Mucosa of descending colon (tissue), 3 donors: ENCODE data around the gene LDHA. TPM values are rescaled to one million over a fixed set of nuclear protein-coding genes. Genes with fewer than 3 reads are reported as not detected.
"Not testable (repeated sequence)": the region's sequence is repeated elsewhere in the genome, so short reads cannot be mapped to it uniquely, and the experiment has no call there.

Experiments used
- ATAC-seq: fragments of 200-7000 bp; cut with Tn5 transposase; one replicate; pipeline ENCODE4 v1.9.1; 2020; ENCODE audit warnings: mild to moderate bottlenecking, moderate library complexity
- DNase-seq, 3 donors: peaks; one replicate each; pipeline ENCODE4 v3.0.0-alpha.2; 2020
- H3K36me3 ChIP-seq: fragments of 200-600 bp; one replicate; pipeline ENCODE4 v1.8.0; 2021; ENCODE audit warnings: low read depth, mild to moderate bottlenecking
- H3K4me1 ChIP-seq: fragments of 200-600 bp; one replicate; pipeline ENCODE4 v1.8.0; 2021; ENCODE audit warnings: low read depth, mild to moderate bottlenecking
- H3K4me3 ChIP-seq: fragments of 200-600 bp; one replicate; pipeline ENCODE4 v1.8.0; 2021; ENCODE audit warnings: mild to moderate bottlenecking
- H3K9me3 ChIP-seq: fragments of 200-600 bp; one replicate; pipeline ENCODE4 v1.8.0; 2021; ENCODE audit warnings: mild to moderate bottlenecking
- intact Hi-C, 2 donors: fragments of 100-400 bp; cut with DNase I in 1 of 2; cut with micrococcal nuclease in 1 of 2; formaldehyde crosslinking; loops; one replicate each; pipeline versions ENCODE4 v1.11.0 to v1.11.1; 2022; cut with DNase I, micrococcal nuclease
- total RNA-seq, 3 donors: library from RNA; stranded (reverse); fragmentation: NEBNext Ultra II Directional in 2 of 3; extraction: Animal tissue kit (Norgen Biotek cat#: 25700) in 2 of 3; gene quantifications; one replicate each; pipeline versions ENCODE4 v1.2.1 to v1.2.4, GENCODE V29; 2021 to 2023
- TF ChIP-seq, protein P1 (sequence below): fragments of 200-600 bp; IDR thresholded peaks from one replicate; pipeline ENCODE4 v1.8.0; 2022; ENCODE audit warnings: antibody characterized with exemption, mild to moderate bottlenecking
- donor health status: DM: no; HTN: no; CAD: no; lungs with moderate emphysema.
- donor health status: DM: no; HTN: no; CAD: no.
- donor health status: DM: no; HTN: yes; CAD: no.

The LDHA gene
- total RNA-seq, 3 donors from 2014 or later, result 453 to 504 (median 462) TPM

DNA sequence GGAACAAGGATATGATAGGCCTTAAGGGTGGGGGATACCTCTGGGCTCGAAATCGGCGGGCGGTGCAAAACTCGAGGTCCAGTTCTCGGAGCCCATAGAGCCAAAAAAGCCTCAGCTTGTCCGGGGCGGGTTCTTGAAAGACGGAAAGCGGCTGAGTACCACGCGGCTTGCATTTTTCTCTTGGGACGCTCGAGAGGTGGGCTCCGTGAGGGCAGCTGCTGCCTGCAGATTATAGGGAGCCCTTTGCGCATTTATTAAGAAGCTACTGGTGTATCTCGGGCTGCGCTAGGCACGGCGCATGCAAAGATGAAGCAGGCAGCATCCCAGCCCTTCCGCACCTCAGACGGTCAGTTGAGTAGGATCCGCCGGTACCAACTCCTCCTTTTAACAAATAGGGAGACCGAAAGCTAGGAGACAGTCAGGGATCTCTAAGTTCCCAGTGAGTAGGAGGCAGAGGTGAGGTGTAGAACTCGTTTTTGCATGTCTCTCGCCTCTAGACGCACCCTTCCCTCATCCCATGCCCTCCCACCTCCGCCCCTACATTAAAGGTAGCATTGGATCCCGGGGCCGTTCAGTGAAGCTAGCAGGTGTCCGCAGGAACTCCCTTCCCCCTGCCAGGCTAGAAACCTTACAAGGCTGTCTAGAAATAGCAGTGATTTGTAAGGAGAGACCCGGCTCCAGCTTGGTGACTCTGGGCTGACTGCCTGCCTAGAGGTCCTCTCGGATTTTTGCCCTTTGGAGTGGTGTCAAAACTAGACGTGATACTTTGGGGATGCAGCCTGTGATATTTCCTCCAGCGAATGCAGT, 768 bp downstream of the LDHA start:
- peak; percentile 46 to 65 (median 54) for DNase-seq
- Histone ChIP-seq H3K9me3 (no peaks in the 10 kb centered on the region), H3K4me3 (peak overlapping the region; percentile 83), H3K4me1 (peaks cover 7% of the 10 kb centered on the region), H3K36me3 (peaks cover 14% of the 10 kb centered on the region)
- TF ChIP-seq, protein P1, sequence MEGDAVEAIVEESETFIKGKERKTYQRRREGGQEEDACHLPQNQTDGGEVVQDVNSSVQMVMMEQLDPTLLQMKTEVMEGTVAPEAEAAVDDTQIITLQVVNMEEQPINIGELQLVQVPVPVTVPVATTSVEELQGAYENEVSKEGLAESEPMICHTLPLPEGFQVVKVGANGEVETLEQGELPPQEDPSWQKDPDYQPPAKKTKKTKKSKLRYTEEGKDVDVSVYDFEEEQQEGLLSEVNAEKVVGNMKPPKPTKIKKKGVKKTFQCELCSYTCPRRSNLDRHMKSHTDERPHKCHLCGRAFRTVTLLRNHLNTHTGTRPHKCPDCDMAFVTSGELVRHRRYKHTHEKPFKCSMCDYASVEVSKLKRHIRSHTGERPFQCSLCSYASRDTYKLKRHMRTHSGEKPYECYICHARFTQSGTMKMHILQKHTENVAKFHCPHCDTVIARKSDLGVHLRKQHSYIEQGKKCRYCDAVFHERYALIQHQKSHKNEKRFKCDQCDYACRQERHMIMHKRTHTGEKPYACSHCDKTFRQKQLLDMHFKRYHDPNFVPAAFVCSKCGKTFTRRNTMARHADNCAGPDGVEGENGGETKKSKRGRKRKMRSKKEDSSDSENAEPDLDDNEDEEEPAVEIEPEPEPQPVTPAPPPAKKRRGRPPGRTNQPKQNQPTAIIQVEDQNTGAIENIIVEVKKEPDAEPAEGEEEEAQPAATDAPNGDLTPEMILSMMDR, result no peak
- intact Hi-C loops, result loop anchor here in 1 of 2 donors (5.0 kb wide), 1 partner anchor 73 kb away; the partner anchor contains the start of genes GTF2H1 and HPS5
- peak; percentile 1 for ATAC-seq

GRCh38 chr11:18395735-18396504, 1.6 kb downstream of the LDHA start:
- ATAC-seq (peak; percentile 87), DNase-seq (peak; percentile 98 to 99 (median 99))
- intact Hi-C loops, result loop anchor here in 1 of 2 donors (5.0 kb wide), 1 partner anchor 74 kb away; the partner anchor contains the start of genes GTF2H1 and HPS5
- peaks cover 7% of the 10 kb centered on the region for H3K4me1 ChIP-seq
- peaks cover 14% of the 10 kb centered on the region for H3K36me3 ChIP-seq
- TF ChIP-seq, protein P1, result no peak
- H3K9me3 ChIP-seq, result no peaks in the 10 kb centered on the region
- H3K4me3 ChIP-seq, result peak overlapping the region; percentile 83

- intact Hi-C loops, result loop anchor here in 1 of 2 donors (5.0 kb wide), 1 partner anchor 76 kb away; the partner anchor contains the start of genes GTF2H1 and HPS5
- no peak for ATAC-seq
- DNase-seq, result no peak
- Histone ChIP-seq H3K9me3 (no peaks in the 10 kb centered on the region), H3K4me3 (no peak overlapping the region), H3K4me1 (peaks cover 7% of the 10 kb centered on the region), H3K36me3 (peaks cover 14% of the 10 kb centered on the region)
- TF ChIP-seq, protein P1, result no peak
Measured at GRCh38 chr11:18397921-18398320, 3.6 kb downstream of the LDHA start.

GRCh38 chr11:18401077-18401476, 6.7 kb downstream of the LDHA start:
- H3K36me3 ChIP-seq, result peaks cover 25% of the 10 kb centered on the region
- not testable (repeated sequence) for H3K9me3 ChIP-seq, DNase-seq, H3K4me3 ChIP-seq, ATAC-seq, H3K4me1 ChIP-seq
- intact Hi-C loops, result loop anchor here in 1 of 2 donors (10.0 kb wide), 1 partner anchor 96 kb away; no protein-coding TSS in a partner anchor

GRCh38 chr11:18404062-18404461, 9.7 kb downstream of the LDHA start:
- H3K4me3 ChIP-seq, result no peak overlapping the region
- DNase-seq (no peak), ATAC-seq (no peak)
- no peaks in the 10 kb centered on the region for H3K4me1 ChIP-seq
- intact Hi-C loops, result loop anchor here in 1 of 2 donors (10.0 kb wide), 1 partner anchor 99 kb away; no protein-coding TSS in a partner anchor
- peaks cover 30% of the 10 kb centered on the region for H3K36me3 ChIP-seq
- no peaks in the 10 kb centered on the region for H3K9me3 ChIP-seq
- TF ChIP-seq, protein P1, result no peak

DNA sequence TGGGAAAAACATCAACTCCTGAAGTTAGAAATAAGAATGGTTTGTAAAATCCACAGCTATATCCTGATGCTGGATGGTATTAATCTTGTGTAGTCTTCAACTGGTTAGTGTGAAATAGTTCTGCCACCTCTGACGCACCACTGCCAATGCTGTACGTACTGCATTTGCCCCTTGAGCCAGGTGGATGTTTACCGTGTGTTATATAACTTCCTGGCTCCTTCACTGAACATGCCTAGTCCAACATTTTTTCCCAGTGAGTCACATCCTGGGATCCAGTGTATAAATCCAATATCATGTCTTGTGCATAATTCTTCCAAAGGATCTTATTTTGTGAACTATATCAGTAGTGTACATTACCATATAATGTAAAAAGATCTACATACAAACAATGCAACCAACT, 13.0 kb downstream of the LDHA start:
- H3K36me3 ChIP-seq, result peaks cover 24% of the 10 kb centered on the region
- intact Hi-C loops, result loop anchor here in 1 of 2 donors (10.0 kb wide), 1 partner anchor 103 kb away; no protein-coding TSS in a partner anchor
- H3K4me3 ChIP-seq, H3K9me3 ChIP-seq, H3K4me1 ChIP-seq: not testable (repeated sequence)
- ATAC-seq (peak; percentile 80), DNase-seq (peak in 1 of 3 donors; percentile 27)
